Parathyroid adenoma (tissue), 2 donors: ENCODE results near the gene ANKRD13A.
A peak's percentile ranks its signal among the peaks of the same experiment; 100 is the strongest.

Source experiments
- H2AFZ ChIP-seq: fragments of 300-600 bp; sonication (generic); one replicate; pipeline ENCODE4 v1.7.0; 2017; ENCODE audit warnings: antibody characterized with exemption, mild to moderate bottlenecking
- H3K27ac ChIP-seq: fragments of 300-600 bp; sonication (generic); one replicate; pipeline ENCODE4 v1.7.0; 2017
- H3K27me3 ChIP-seq: fragments of 300-600 bp; sonication (generic); one replicate; pipeline ENCODE4 v1.7.0; 2017; ENCODE audit warnings: low read length; ENCODE audit not compliant: control insufficient read depth, insufficient read depth
- H3K36me3 ChIP-seq: fragments of 300-600 bp; sonication (generic); one replicate; pipeline ENCODE4 v1.7.0; 2017; ENCODE audit warnings: low read length; ENCODE audit not compliant: control insufficient read depth, insufficient read depth
- H3K4me1 ChIP-seq: fragments of 300-600 bp; sonication (generic); one replicate; pipeline ENCODE4 v1.7.0; 2017; ENCODE audit warnings: control low read depth
- H3K4me2 ChIP-seq: fragments of 300-600 bp; sonication (generic); one replicate; pipeline ENCODE4 v1.7.0; 2017; ENCODE audit warnings: low read length
- H3K4me3 ChIP-seq: fragments of 300-600 bp; sonication (generic); one replicate; pipeline ENCODE4 v1.7.0; 2017; ENCODE audit warnings: low read depth, low read length
- H3K79me2 ChIP-seq: fragments of 300-600 bp; sonication (generic); one replicate; pipeline ENCODE4 v1.7.0; 2017; ENCODE audit warnings: control low read depth
- H3K9ac ChIP-seq: fragments of 300-600 bp; sonication (generic); one replicate; pipeline ENCODE4 v1.7.0; 2017; ENCODE audit warnings: mild to moderate bottlenecking
- H3K9me3 ChIP-seq: fragments of 300-600 bp; sonication (generic); one replicate; pipeline ENCODE4 v1.7.0; 2017; ENCODE audit warnings: low read length; ENCODE audit not compliant: control insufficient read depth
- CTCF ChIP-seq: fragments of 300-600 bp; sonication (generic); IDR thresholded peaks from one replicate; pipeline ENCODE4 v1.7.0; 2017; ENCODE audit warnings: antibody characterized with exemption, mild to moderate bottlenecking
- donor health status: primary hyperparathyroidism.

The ANKRD13A gene

GRCh38 chr12:109998904-109999648, at the start of gene ANKRD13A:
Gene ANKRD13A (plus strand): TSS chr12:109999430. CDS start chr12:109999689, 259 bp downstream.
- H3K27ac ChIP-seq = peak within 1 kb of the TSS; percentile 69
- no peaks in the 10 kb centered on the region for H3K9me3 ChIP-seq
- H3K27me3 ChIP-seq = no peaks in the 10 kb centered on the region
- TF ChIP-seq CTCF = no peak
- H3K79me2 ChIP-seq = peaks cover 14% of the 10 kb centered on the region
- peak within 1 kb of the TSS; percentile 84 for H2AFZ ChIP-seq
- H3K36me3 ChIP-seq = no peaks in the 10 kb centered on the region
- no peak within 1 kb of the TSS for H3K9ac ChIP-seq
- H3K4me1 ChIP-seq = peaks cover 4% of the 10 kb centered on the region
- peak within 1 kb of the TSS; percentile 73 for H3K4me2 ChIP-seq
- H3K4me3 ChIP-seq = peak within 1 kb of the TSS; percentile 75

- Histone ChIP-seq H3K4me1 (peaks cover 8% of the 10 kb centered on the region), H3K9me3 (no peaks in the 10 kb centered on the region), H3K27ac (no peak overlapping the region), H3K27me3 (no peaks in the 10 kb centered on the region), H3K79me2 (no peaks in the 10 kb centered on the region), H3K4me2 (no peak overlapping the region), H2AFZ (no peak overlapping the region), H3K36me3 (no peaks in the 10 kb centered on the region), H3K9ac (no peak overlapping the region), H3K4me3 (no peak overlapping the region)
- no peak for TF ChIP-seq CTCF
These were observed 48.6 kb upstream of the ANKRD13A start for GRCh38 chr12:109950625-109951024.

GRCh38 chr12:109951136-109951535, 48.1 kb upstream of the ANKRD13A start:
- no peak overlapping the region for H3K9ac ChIP-seq
- peak overlapping the region; percentile 16 for H3K4me2 ChIP-seq
- H3K4me3 ChIP-seq = no peak overlapping the region
- H3K36me3 ChIP-seq = no peaks in the 10 kb centered on the region
- no peak overlapping the region for H2AFZ ChIP-seq
- H3K79me2 ChIP-seq = no peaks in the 10 kb centered on the region
- TF ChIP-seq CTCF = no peak
- no peaks in the 10 kb centered on the region for H3K9me3 ChIP-seq
- no peaks in the 10 kb centered on the region for H3K27me3 ChIP-seq
- H3K27ac ChIP-seq = no peak overlapping the region
- peaks cover 8% of the 10 kb centered on the region for H3K4me1 ChIP-seq

- Histone ChIP-seq H3K27me3 (no peaks in the 10 kb centered on the region), H3K4me2 (no peak overlapping the region), H2AFZ (no peak overlapping the region), H3K4me3 (no peak overlapping the region), H3K36me3 (no peaks in the 10 kb centered on the region), H3K9me3 (no peaks in the 10 kb centered on the region), H3K4me1 (peaks cover 8% of the 10 kb centered on the region), H3K79me2 (no peaks in the 10 kb centered on the region), H3K9ac (no peak overlapping the region), H3K27ac (no peak overlapping the region)
- TF ChIP-seq CTCF = no peak
These were observed 47.5 kb upstream of the ANKRD13A start for GRCh38 chr12:109951751-109952150.
